NCI-H1105 treated with DMSO at 0.1 percent for 48 hours (cell line): ENCODE results near the gene RRAS.

Experiments used
- DNase-seq: peaks from one replicate; lab custom pipeline; 2025; lab: John Stamatoyannopoulos, UW

Gene RRAS

DNA sequence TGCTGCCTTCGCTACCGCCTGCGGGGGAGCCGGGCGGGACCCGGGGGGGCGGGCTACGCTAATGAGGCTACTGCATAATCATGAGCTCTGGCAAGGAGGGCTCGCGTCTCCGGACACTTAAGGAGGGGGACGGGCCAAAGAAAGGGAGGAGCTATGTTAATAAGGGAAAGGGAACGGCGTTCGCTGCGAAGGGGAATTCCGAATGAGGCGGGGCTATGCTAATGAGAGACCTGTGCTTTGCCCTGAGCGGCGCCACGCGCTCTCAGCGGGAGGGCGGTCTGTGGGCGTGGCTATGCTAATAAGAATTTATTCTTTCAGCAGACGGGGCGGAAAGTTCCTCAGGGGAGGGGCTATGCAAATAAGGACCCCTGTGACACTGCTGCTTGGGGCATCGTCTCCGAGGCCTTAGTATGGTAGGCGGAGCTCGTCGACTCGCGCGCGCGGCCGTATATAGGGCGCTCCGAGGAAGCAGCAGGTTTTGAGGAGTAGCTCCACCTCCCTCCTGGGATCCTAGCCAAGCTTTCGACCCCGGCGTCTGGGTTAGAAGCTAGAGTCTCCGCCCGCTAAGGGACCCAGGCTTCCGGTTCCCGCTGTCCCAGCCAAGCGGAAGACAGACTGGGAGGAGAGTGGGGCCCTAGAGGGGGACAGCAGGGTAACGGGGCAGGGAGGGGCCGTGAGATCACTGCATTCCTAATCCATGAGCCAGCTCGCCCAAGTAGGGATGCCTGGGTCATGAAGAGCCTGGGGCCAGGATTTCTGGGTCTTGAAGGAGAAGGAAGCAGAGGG is at the start of gene RRAS:
Gene RRAS (minus strand): TSS at position 31 of the 786 bp plus-strand sequence. CDS start 45 bp downstream, outside the sequence.
- DNase-seq, result peak; percentile 99

DNA sequence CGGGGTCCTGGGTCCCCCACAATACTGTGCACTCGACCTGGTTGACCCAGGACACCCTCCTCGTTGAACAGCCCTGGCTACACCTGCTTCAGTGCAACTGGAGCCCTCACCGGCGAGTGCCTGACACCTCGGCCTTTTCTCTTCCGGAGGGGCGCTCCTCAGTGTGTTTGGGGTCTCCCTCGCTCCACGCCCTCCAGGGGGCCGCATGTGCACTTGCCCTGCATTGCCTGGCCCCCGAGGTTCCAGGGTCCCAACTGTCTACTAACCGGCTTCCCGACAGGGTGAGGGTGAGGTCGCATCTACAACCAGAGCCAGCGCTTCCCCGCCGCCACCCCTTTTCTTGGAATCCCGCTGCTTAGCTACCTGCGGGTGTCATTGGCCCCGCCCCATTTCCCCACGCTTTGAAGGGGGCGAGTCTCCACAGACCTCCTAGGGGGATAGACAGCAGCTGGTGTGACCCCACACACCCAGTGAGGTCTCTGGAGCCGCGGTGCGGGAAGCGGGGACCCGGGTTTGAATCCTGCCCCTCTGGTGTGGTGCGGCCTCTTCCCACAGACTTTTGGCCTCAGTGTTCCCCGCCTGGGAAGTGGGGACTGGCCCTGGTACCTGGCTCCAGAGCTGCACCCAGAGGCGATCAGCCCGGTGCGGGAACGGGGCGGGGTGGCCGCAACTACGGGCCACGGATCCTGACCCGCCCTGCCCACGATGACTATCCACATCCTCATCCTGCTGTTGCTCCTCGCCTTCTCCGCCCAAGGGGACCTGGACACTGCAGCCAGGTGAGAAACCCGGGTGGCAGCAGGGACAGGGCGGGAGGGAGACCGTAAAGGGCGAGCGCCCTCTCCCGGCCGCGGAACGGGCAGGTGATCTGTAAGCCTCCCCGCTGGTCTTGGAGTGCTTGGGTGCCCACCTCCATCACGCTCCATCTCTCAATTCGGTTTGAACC is 49.5 kb upstream of the RRAS start, which contains the start of gene ADM5:
Gene ADM5 (plus strand): TSS at position 462 of the 946 bp plus-strand sequence. CDS start 244 bp downstream, at position 706.
- peak; percentile 73 for DNase-seq

DNA sequence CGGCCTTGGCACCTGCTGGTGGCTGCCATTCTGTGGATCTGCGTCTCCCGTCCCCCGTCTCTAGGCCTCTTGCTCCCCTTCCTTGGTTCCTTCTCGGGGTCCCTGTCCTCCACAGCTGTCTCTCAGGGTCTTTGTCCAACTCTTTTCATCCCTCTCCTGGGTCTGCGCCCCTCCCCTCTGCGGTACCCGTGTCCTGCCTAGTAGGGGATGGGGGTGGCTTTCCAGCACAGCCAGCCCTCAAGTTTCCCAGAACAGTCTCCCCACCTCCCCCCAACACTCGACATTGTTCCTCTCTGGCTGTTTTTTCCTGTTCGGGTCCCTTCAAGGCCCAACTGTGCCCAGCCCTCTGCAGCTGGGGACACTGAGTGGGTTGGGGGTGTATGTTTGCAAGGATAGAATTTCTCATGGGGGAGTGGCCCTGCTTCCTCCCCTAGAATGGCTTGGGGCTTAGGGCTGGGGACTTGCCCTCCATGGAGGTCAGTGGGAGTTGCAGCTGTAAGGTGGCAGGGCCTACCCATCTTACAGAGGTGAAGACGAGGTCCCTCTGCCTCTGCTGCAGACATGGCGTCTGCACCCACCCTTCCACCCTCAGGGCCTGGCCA is 48.7 kb upstream of the RRAS start:
- no peak for DNase-seq

DNA sequence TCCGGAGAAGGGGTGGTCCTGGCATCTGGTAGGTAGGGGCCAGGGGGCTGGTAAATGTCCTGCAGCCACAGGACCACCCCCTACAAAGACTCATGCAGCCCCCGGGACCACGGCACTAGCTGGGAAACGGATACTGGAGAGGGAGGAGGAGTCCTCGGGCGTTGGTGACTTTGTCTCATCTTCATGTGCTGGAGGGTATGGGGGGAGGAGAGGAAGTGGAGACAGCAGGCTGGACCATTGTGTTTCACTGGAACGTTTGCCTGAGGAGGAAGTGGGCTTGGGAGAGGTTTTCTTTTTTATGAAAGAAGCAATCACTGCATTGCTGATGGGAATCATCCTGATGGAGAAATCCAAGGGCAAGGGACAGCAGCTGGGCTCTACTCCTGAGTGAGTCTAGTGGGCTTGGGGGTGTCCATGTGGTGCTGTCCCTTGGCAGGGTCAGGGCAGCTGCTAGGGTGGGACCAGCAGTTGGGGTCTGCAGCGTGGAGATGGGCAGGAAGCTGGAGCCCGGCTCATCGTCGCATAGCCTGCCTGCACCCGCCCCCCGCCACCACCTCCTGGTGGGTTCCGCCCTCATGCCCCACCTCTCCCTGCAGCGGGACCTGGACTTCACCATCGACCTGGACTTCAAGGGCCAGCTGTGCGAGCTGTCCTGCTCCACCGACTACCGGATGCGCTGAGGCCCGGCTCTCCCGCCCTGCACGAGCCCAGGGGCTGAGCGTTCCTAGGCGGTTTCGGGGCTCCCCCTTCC is 47.8 kb upstream of the RRAS start:
- DNase-seq, result no peak

DNA sequence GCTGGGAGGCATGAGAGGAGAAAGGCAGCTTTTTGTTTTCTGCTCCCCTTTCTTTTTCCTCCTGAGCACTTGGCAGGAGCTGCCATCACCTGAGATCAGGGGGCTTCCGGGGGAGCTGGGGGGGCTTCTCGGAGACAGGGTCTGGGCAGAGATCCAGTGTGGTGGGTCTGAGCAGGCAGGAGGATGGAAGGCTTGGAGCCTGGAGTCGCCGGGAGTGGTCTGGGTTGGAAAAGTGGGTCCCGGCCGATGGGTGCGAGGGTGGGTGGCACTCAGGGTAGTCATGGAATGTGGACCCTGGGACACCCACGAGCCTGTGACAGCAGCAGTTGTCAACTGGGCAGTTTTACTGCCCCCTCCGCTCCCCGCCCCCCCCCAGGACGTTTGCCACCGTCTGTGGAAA is 47.2 kb upstream of the RRAS start:
- DNase-seq, result no peak

DNA sequence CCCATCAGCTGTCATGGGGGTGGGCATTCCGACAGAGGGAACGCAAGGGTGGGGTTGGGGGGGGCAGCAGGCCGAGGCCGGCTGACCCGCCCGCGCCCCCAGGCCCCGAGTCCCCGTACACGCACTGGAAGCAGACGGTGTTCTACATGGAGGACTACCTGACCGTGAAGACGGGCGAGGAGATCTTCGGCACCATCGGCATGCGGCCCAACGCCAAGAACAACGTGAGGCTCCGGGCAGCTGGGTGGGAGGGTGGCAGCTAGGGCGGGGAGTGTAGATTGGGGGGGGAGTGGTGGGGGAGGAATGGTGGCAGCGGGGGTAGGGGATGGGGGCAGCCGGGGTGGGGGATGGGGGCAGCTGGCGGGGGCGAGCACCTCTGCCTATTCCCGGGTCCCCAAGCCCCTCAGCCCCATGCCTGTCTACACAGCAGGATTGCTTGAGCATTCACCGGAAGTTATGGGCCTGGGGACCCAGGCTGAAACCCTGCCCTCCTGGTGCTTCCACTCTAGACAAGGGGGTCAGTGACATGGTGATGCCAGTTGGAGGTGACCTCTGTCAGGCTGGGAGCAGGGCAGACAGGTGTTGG is 46.7 kb upstream of the RRAS start:
- DNase-seq, result no peak

DNA sequence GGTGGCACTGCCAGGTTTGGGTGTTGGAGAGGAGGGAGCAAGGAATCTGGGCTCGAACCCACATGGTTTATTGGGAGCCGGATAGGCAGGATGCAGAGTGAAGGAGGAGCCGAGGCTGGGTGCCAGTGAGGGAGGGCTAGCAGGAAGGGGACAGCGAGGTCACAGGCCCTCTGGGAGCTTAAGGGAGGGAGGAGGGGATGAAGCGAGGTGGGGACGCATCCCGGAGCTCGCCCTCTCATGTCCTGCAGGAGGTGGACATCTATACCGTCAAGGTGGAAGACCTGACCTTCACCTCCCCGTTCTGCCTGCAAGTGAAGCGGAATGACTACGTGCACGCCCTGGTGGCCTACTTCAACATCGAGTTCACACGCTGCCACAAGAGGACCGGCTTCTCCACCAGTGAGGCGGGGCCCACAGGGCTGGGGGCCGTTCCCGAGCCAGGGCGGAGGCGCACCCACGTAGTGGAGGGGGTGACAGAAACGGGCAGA is 45.9 kb upstream of the RRAS start:
- DNase-seq, result no peak

DNA sequence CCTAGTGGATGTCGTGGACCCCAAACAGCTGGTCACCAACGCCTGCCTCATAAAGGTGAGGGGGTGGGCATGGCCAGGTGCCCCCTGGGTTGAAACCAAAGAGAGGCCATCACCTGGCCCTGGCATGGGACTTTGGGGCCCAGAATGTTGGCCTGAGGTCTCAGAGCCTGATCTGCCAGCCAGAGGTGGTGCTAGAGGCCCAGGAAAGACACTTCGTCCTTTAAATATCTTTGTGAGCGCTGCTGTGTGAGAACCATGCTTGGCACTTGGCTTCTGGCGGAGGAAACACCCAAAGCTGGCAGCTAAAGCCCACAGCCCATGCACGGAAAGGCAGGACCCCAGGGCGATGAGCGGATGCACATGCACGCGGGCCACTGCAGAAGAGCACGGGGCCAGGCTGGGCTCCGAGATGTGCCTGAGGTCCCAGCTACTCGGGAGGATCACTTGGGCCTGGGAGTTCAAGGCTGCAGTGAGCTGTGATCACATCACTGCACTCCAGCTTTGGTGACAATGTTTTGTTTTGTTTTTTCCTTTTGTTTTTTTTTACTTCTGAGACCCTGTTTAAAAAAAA is 45.1 kb upstream of the RRAS start:
- no peak for DNase-seq

DNA sequence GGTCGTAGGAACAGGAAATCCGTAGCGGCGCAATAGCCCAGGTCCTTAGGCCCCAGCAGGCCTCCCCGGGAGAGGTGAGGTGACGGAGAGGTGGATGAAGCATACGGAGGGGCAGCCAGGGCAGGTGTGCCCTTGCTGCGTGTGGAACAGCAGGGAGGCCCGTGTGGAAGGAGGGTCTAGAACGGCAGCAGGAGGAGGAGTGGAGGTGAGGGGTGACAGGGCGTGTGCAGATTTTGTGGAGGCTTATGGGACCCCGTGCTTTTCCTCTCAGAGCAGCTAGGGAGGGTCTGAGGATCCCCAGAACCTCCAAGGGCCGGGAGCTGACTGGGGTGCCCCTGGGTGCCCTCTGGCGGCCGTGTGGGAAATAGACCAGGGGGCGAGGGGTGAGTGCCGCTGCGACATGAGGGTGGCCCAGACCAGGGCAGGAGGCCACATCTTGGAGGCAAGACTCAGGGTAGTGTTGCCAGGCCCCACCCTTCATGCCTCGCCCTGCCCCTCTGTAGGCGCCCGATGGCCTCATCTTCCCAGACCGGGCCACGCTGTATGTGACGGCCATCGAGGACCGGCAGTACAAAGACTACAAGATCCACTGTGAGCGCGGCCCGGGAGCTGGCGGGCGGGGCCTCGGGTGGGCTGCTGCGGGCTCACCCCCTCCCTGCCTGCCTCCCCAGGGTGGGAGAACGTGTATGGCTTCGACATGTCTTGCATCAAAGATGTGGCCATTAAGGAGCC is 44.5 kb upstream of the RRAS start:
- no peak for DNase-seq

DNA sequence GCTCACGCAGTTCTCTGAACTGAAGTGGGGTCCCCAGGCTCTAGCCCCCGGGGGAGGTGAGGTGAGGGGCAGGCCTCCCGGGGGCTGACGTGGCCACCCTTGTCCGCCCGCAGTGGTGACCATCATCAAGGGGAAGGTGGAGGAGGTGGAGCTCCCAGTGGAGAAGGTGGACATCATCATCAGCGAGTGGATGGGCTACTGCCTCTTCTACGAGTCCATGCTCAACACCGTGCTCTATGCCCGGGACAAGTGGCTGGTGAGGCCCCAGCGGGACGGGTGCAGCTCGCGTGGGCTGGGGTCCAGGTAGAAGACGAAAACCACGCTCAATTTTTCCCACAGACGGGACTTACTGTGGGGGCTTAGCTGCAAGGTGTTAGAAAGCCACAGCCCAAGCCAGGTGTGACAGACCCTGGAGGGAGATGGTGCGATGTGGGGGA is 43.9 kb upstream of the RRAS start:
- DNase-seq, result no peak

DNA sequence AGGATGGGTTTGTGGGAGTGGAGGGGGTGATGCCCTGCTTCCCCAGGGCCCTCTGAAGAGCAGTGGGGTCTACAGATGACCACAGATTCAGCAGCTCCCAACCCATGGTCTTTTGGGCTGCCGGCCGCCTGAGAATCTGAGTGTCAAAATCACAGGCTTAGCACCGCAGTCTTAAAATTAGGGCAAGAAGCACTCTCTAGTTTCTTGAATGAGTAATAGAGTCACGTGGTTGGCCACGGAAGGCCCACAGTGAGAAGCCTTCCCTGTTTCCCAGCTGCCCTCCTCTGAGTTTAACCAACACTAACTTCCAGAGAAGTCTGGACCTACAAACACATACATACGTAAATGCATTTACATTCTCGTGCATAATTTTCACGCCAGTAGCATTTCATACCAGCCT is 42.3 kb upstream of the RRAS start:
- no peak for DNase-seq

DNA sequence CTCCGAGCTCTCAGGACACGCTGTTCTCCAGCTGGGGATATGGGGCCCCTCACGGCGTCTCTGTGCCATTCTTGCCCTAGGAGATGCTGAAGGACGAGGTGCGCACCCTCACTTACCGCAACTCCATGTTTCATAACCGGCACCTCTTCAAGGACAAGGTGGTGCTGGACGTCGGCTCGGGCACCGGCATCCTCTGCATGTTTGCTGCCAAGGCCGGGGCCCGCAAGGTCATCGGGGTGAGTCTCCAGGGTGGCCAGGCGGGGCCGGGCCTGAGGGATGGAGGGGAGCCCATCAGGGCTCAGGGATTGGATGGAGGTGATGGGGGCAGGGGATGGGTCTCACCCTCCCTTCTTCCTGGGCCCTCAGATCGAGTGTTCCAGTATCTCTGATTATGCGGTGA is 41.9 kb upstream of the RRAS start:
- DNase-seq, result no peak

DNA sequence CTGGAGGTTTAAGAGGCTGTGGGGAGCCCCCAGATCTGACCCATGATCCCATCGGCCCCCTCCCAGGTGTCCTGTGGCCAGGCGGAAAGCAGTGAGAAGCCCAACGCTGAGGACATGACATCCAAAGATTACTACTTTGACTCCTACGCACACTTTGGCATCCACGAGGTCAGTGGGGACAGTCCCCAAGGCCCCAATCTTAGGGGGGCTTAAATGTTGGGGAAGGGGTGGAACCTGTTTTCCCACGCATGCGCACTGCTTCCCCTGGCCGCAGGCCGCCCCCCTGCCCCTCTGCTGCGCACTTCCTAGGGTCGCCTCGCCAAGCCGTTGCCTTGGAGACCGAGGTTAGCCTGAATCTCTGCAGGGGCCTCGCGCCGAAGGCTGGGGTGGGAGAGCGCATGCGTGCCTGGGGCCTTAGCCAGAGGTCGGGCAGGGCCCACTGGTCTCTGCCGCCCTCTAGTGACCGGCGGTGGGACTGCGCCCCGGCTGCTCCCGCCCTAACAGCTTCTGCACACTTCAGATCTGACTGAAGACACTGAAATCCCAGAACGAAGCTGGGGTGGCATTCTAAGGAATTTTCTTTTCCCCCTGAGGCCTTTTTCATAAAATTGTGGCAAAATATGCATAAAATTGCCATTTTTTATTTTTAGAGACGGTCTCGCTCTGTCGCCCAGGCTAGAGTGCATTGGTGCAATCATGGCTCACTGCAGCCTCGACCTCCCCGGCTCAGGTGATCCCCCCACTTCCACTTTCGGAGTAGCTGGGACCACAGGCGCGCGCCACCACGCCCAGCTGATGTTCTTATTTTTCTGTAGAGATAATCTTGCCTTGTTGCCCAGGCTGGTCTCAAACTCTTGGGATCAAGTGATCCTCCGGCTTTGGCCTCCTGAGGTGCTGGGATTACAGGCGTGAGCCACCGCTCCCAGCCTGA is 40.7 kb upstream of the RRAS start:
- DNase-seq, result peak; percentile 90

DNA sequence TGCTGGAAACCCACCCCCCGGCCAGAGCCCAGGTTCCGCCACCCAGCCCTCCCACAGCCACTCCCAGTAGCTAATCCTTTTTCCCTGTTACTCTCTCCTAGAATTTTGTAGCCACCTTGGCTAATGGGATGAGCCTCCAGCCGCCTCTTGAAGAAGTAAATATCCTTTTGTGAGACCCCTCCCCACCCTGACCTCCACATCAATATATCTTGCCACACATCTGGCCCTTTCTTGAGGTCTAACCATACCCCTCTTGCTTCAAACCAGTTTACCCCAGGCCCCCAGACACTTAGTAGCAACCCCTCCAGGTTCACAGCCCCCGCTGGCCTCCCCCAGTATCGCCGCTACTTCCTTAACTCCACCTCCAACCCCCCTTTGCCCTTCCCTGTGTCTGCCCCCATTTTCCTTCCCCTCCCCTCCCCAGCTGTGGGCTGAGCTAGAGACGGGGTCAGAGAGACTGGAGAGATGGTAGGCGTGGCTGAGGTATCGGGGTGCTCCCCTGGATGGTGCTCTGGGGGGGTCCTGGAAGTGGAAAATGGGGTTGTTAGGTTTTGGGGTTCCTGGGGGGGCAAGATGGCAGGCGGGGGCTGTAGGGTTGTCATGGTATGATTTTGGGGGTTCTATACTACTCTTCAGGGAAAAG is 39.9 kb upstream of the RRAS start:
- no peak for DNase-seq

DNA sequence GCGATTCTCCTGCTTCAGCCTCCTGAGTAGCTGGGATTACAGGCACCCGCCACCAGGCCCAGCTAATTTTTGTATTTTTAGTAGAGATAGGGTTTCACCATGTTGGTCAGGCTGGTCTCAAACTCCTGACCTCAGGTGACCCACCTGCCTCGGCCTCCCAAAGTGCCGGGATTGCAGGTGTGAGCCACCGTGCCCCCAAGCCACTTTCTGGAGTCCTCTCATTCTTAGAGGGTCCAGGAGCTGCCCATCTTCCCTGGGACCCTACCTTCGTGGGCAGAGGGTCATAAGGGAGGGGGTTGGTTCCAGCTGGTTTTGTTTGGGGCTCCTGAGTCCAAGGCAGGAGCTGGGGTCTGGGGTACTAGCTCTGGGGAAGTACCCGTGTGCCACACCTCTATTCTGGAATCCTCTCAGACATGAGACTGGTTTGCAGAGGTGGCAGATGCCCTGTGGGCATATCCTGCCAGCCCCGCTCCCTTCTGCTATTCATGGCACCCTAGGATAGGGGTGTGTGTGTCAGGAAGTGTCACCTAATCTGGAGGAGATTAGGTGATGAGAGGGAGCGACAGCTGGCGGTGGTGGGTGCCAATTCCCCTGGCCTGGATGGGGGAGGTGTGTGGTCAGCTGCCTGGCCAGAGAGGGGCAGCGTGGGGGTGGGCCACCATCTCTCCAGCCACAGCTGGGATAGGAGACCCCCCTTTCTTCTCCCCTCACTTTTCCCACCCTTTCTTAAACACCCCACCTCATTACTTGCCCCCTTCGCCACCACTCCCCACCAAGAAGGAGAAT is 39.2 kb upstream of the RRAS start:
- no peak for DNase-seq

DNA sequence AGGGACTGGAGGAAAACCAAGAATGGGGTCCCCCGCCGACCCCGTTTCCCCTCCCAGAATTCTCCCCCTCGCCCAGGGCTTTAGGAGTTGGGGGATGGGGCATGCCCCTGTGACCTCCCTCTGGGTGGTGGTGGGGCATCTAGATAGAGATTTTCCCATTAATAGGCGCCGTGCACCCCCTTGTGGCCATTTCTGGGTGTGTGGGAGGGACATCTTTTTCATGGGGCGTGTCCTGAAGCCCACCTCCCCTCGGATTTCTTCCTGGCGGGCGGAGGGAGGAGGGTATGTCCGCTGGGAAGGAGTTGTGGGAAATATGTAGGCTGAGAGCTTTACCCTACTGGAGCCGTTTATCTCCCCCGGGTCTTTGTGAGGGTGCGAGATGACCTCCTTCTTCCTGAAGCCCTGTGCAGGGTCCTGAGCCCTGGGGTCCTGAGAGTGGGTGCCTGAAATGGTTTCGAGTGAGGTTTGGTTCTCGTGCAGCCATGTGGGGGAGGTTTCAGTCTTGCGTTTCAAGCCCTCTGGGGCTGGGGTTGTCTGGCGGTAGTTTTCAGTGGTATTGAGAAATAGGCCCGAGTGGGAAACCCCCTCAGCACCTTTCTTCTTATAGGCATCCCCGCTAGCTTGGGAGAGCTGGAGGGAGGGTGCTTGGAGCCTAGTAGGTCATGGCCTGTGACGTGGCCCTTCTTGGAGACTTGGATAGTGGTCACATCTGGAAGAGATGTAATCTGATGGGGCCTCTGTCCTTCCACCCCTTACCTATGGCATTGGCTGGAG is 38.1 kb upstream of the RRAS start:
- DNase-seq, result peak; percentile 59
